Tibial nerve (tissue), 4 donors: Measurements from ENCODE around the gene RPL23. TPM values are rescaled to one million over a fixed set of nuclear protein-coding genes. Genes with fewer than 3 reads are reported as not detected.

Experiments used
- DNase-seq, 2 donors: peaks; one replicate each; pipeline ENCODE4 v3.0.0-alpha.2; 2019; ENCODE audit warnings: low spot score in 2 of 2
- H3K27ac ChIP-seq, 4 donors: fragments of 200-600 bp; sonication (generic) in 3 of 4; one replicate each; pipeline ENCODE4 v1.5.1; 2017 to 2019; ENCODE audit warnings: mild to moderate bottlenecking in 1 of 4
- H3K27me3 ChIP-seq, 2 donors: fragments of 200-600 bp; sonication (generic) in 1 of 2; one replicate each; pipeline versions ENCODE4 v1.5.1 to v1.6.0; 2017 to 2019
- H3K36me3 ChIP-seq, 3 donors: fragments of 200-600 bp; sonication (generic); one replicate each; pipeline ENCODE4 v1.5.1; 2018 to 2019
- H3K4me1 ChIP-seq, 4 donors: fragments of 200-600 bp; sonication (generic) in 3 of 4; one replicate each; pipeline ENCODE4 v1.5.1; 2017 to 2019
- H3K4me3 ChIP-seq, 4 donors: fragments of 200-600 bp; sonication (generic) in 3 of 4; one replicate each; pipeline ENCODE4 v1.5.1; 2017 to 2019; ENCODE audit warnings: mild to moderate bottlenecking in 1 of 4, moderate library complexity in 1 of 4
- H3K9me3 ChIP-seq, 4 donors: fragments of 200-600 bp; sonication (generic) in 3 of 4; one replicate each; pipeline ENCODE4 v1.5.1; 2017 to 2019
- CTCF ChIP-seq, 5 experiments: fragments of 200-600 bp in 3 of 5; fragments of 450-650 bp in 2 of 5; sonication (generic) in 3 of 5; IDR thresholded peaks; one replicate each; pipeline ENCODE4 v1.5.1; 2016 to 2019; ENCODE audit warnings: antibody characterized with exemption in 5 of 5, mild to moderate bottlenecking in 3 of 5, moderate library complexity in 2 of 5
- EP300 ChIP-seq, 2 donors: sonication (generic); formaldehyde crosslinking; IDR thresholded peaks; one replicate each; pipeline ENCODE4 v1.6.1; 2017; ENCODE audit warnings: antibody characterized with exemption in 2 of 2, mild to moderate bottlenecking in 1 of 2
- POLR2A ChIP-seq, 2 donors: fragments of 450-650 bp; IDR thresholded peaks; one replicate each; pipeline ENCODE4 v1.6.1; 2017; ENCODE audit warnings: antibody characterized with exemption in 2 of 2, mild to moderate bottlenecking in 2 of 2, moderate library complexity in 2 of 2
- WGBS, 2 donors: methylation state at CpG; one replicate each; pipeline ENCODE4 v1.1.5; 2018; 5-methylcytosine and 5-hydroxymethylcytosine counted together
- total RNA-seq, 4 donors: library from RNA; depleted of rRNA; stranded (reverse); fragments of >200 nt; gene quantifications; one replicate each; pipeline ENCODE4 v1.1.0, GENCODE V29; 2016

The RPL23 gene
- total RNA-seq, 4 donors from 2014 or later: 1,112 to 1,642 (median 1,331) TPM

DNA sequence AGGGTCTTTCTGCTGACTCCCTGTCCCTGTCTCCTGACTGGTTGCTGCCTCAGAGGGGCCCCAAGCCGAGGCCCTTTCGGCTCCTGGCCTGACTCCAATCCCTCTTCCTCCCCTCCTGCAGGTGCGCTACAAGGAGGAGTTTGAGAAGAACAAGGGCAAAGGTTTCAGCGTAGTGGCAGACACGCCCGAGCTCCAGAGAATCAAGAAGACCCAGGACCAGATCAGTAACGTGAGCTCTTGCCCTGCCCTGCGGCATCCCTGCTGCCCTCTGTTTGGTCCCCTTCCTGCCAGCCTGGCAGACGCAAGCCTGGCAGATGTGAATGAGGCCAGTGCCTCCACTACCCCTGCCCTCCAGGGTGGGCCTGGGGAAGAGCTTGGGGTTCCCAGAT is 44.8 kb upstream of the RPL23 start:
- WGBS, 2 donors: 39 to 42% methylated on average over 5 to 9 of the region's 9 CpGs
- Histone ChIP-seq H3K4me3 (no peak overlapping the region), H3K4me1 (peaks cover 0 to 91% (median 75%) of the 10 kb centered on the region in 4 donors), H3K27ac (peak overlapping the region; percentile 14 to 81 (median 78)), H3K36me3 (peaks cover 0 to 34% (median 0%) of the 10 kb centered on the region in 3 donors), H3K27me3 (no peaks in the 10 kb centered on the region), H3K9me3 (no peaks in the 10 kb centered on the region)
- DNase-seq: no peak
- no peak for TF ChIP-seq POLR2A (IDR thresholded peaks at IDR 0.05)
- TF ChIP-seq EP300 (IDR thresholded peaks at IDR 0.05): no peak
- TF ChIP-seq CTCF (IDR thresholded peaks at IDR 0.05): no peak

DNA sequence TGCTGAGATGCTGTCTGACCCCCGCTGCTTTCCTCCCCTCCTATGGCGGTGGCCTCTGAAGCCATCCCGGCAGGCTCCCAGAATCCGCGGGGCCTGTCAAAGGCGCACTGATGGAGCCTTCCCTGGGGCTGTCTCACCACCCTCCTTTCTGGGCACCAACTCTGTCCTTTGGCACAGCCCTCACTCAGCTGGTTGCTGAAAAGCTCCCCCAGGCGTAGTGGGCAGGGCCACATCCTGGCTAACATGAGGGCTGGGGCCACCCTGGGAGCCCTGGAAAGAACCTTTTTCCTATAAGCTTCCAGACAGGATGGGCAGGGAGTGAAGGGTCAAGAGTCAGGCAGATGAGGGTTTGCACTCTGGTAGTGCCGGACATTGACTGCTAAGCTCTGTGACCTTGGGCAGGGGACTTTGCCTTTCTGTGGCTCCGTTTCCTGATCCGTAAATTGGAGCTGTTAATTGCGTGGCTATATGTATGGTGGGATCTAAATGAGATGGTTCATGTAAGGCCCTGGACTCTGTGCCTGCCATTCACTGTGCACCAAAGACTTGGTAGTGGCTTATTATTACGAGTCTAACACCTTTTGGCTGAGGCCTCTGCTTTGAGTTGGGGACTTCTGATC is 44.3 kb upstream of the RPL23 start:
- DNase-seq: no peak
- peak overlapping the region in 3 of 4 donors; percentile 75 to 81 (median 81) for H3K27ac ChIP-seq
- no peaks in the 10 kb centered on the region for H3K9me3 ChIP-seq
- WGBS, 2 donors: 52 to 61% methylated on average over 12 of the region's 12 CpGs
- no peak for TF ChIP-seq EP300 (IDR thresholded peaks at IDR 0.05)
- TF ChIP-seq POLR2A (IDR thresholded peaks at IDR 0.05): no peak
- TF ChIP-seq CTCF (IDR thresholded peaks at IDR 0.05): no peak
- peaks cover 0 to 91% (median 78%) of the 10 kb centered on the region in 4 donors for H3K4me1 ChIP-seq
- no peak overlapping the region for H3K4me3 ChIP-seq
- H3K27me3 ChIP-seq: no peaks in the 10 kb centered on the region
- peaks cover 0 to 37% (median 0%) of the 10 kb centered on the region in 3 donors for H3K36me3 ChIP-seq

GRCh38 chr17:38897176-38897575 is 43.7 kb upstream of the RPL23 start:
- H3K4me3 ChIP-seq: no peak overlapping the region
- peak in 1 of 2 donors; percentile 55 for TF ChIP-seq EP300 (IDR thresholded peaks at IDR 0.05)
- no peak for TF ChIP-seq POLR2A (IDR thresholded peaks at IDR 0.05)
- no peaks in the 10 kb centered on the region for H3K9me3 ChIP-seq
- 43 to 52% methylated on average over 4 to 6 of the region's 6 CpGs for WGBS, 2 donors
- H3K4me1 ChIP-seq: peaks cover 0 to 91% (median 81%) of the 10 kb centered on the region in 4 donors
- H3K27me3 ChIP-seq: no peaks in the 10 kb centered on the region
- DNase-seq: peak; percentile 58 to 72
- peaks cover 0 to 43% (median 4%) of the 10 kb centered on the region in 3 donors for H3K36me3 ChIP-seq
- H3K27ac ChIP-seq: peak overlapping the region; percentile 43 to 81 (median 78)

DNA sequence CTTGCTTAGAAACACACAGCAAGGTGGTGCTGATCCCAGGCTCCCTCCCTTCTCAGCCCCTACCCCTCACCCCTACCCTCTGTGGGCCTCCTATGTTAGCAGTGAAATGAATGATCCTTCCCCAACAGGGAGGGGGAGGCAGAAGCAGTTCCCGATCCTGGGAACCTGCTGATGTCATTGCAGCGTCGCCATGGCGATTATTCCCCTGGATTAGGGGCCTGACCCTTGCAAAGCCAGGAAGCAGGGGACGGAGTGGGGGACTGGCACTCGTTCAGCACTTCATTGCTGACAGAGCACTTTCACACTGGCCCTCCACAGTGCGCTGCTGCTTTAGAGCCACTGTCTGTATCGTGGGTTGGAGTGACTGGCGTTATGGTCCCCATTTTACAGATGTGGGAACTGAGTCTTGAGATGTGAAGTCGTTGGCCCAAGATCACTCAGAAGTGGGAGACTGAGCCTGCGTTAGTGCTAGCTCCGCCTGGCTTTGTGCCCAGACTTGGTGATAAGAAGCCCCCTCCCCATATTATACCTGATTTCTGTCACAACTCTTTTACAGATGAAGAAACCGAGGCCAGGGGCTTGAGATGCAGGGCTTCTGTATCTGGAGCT is 42.9 kb upstream of the RPL23 start:
- no peak for TF ChIP-seq EP300 (IDR thresholded peaks at IDR 0.05)
- TF ChIP-seq POLR2A (IDR thresholded peaks at IDR 0.05): no peak
- TF ChIP-seq CTCF (IDR thresholded peaks at IDR 0.05): no peak
- Histone ChIP-seq H3K4me1 (peaks cover 0 to 88% (median 78%) of the 10 kb centered on the region in 4 donors), H3K27ac (peak overlapping the region; percentile 43 to 81 (median 78)), H3K9me3 (no peaks in the 10 kb centered on the region), H3K27me3 (no peaks in the 10 kb centered on the region), H3K4me3 (no peak overlapping the region), H3K36me3 (peaks cover 1 to 50% (median 4%) of the 10 kb centered on the region in 3 donors)
- WGBS, 2 donors: 36 to 51% methylated on average over 11 to 13 of the region's 13 CpGs
- no peak for DNase-seq

GRCh38 chr17:38894276-38894675 is 40.8 kb upstream of the RPL23 start:
- no peak for TF ChIP-seq CTCF (IDR thresholded peaks at IDR 0.05)
- no peak for TF ChIP-seq EP300 (IDR thresholded peaks at IDR 0.05)
- no peak for TF ChIP-seq POLR2A (IDR thresholded peaks at IDR 0.05)
- Histone ChIP-seq H3K27ac (peak overlapping the region in 3 of 4 donors; percentile 37 to 77 (median 66)), H3K27me3 (no peaks in the 10 kb centered on the region), H3K9me3 (no peaks in the 10 kb centered on the region), H3K36me3 (peaks cover 4 to 71% (median 4%) of the 10 kb centered on the region in 3 donors), H3K4me3 (no peak overlapping the region), H3K4me1 (peaks cover 0 to 90% (median 61%) of the 10 kb centered on the region in 4 donors)
- DNase-seq: no peak
- 33 to 50% methylated on average over 7 of the region's 7 CpGs for WGBS, 2 donors
